NCI-H2196 treated with DMSO at 0.1 percent for 48 hours (cell line): Measurements from ENCODE around the gene CD1D.

Experiments used
- DNase-seq: peaks from one replicate; lab custom pipeline; 2025; ENCODE audit not compliant: unreplicated experiment; lab: John Stamatoyannopoulos, UW

The CD1D gene

GRCh38 chr1:158180741-158181576, at the start of gene CD1D:
CD1D (plus strand) TSS chr1:158180895; CDS start chr1:158181102, 207 bp downstream.
- no peak for DNase-seq

GRCh38 chr1:158131217-158131616, 49.5 kb upstream of the CD1D start:
- no peak for DNase-seq

GRCh38 chr1:158140764-158141192, 39.9 kb upstream of the CD1D start:
- DNase-seq, result no peak

- no peak for DNase-seq
Observed at GRCh38 chr1:158145173-158145719, 35.4 kb upstream of the CD1D start.

GRCh38 chr1:158146165-158146564, 34.5 kb upstream of the CD1D start:
- no peak for DNase-seq

- DNase-seq, result no peak
Observed at GRCh38 chr1:158146739-158147138, 34.0 kb upstream of the CD1D start.

GRCh38 chr1:158147401-158147800, 33.3 kb upstream of the CD1D start:
- no peak for DNase-seq

GRCh38 chr1:158147869-158148268, 32.8 kb upstream of the CD1D start:
- DNase-seq, result no peak

- no peak for DNase-seq
Observed at GRCh38 chr1:158148468-158148867, 32.2 kb upstream of the CD1D start.

- DNase-seq, result no peak
Observed at GRCh38 chr1:158149175-158149574, 31.5 kb upstream of the CD1D start.

GRCh38 chr1:158149577-158150269, 31.0 kb upstream of the CD1D start:
- DNase-seq, result no peak

- DNase-seq, result no peak
Observed at GRCh38 chr1:158150523-158150922, 30.2 kb upstream of the CD1D start.

GRCh38 chr1:158153179-158153578, 27.5 kb upstream of the CD1D start:
- DNase-seq, result no peak

GRCh38 chr1:158153746-158154444, 26.8 kb upstream of the CD1D start:
- no peak for DNase-seq

- no peak for DNase-seq
Observed at GRCh38 chr1:158154501-158154900, 26.2 kb upstream of the CD1D start.

- no peak for DNase-seq
Observed at GRCh38 chr1:158155673-158156072, 25.0 kb upstream of the CD1D start.

- no peak for DNase-seq
Observed at GRCh38 chr1:158159597-158159996, 21.1 kb upstream of the CD1D start.

GRCh38 chr1:158161446-158161845, 19.2 kb upstream of the CD1D start:
- no peak for DNase-seq

- DNase-seq, result no peak
Observed at GRCh38 chr1:158163000-158163947, 17.4 kb upstream of the CD1D start.

- no peak for DNase-seq
Observed at GRCh38 chr1:158169105-158169504, 11.6 kb upstream of the CD1D start.
